Right lung (tissue), 10 donors: ENCODE results near the gene KCNJ1. TPM values are rescaled to one million over a fixed set of nuclear protein-coding genes. Genes with fewer than 3 reads are reported as not detected.

Source experiments
- DNase-seq, 2 donors: peaks; one replicate each; pipeline ENCODE4 v3.0.0-alpha.2; 2013
- long read RNA-seq, 8 donors: transcript quantifications; one replicate each; lab custom pipeline, GENCODE V29; 2026
- polyA plus RNA-seq, 5 donors: library from polyadenylated mRNA; unstranded; fragments of 120-200 nt; gene quantifications; one replicate each; pipeline versions ENCODE4 v1.2.1 to v1.2.3, GENCODE V29; 2013; ENCODE audit warnings: inconsistent platforms in 1 of 5, low replicate concordance in 1 of 5; ENCODE audit not compliant: insufficient read length in 5 of 5, insufficient read depth in 1 of 5

Gene KCNJ1
- under 1 TPM in 4 of 5 donors, not detected in 1; 0.09 to 0.57 (median 0.11) TPM for polyA plus RNA-seq
- long read RNA-seq, donor 1: 0 reads
- long read RNA-seq, donor 2: 0 reads
- long read RNA-seq, donor 3: 0 reads
- long read RNA-seq, donor 4: 0 reads
- long read RNA-seq, donor 5: 0 reads
- long read RNA-seq, donor 6: 0 reads
- long read RNA-seq, donor 7: 0 reads
- long read RNA-seq, donor 8: 0 reads

DNA sequence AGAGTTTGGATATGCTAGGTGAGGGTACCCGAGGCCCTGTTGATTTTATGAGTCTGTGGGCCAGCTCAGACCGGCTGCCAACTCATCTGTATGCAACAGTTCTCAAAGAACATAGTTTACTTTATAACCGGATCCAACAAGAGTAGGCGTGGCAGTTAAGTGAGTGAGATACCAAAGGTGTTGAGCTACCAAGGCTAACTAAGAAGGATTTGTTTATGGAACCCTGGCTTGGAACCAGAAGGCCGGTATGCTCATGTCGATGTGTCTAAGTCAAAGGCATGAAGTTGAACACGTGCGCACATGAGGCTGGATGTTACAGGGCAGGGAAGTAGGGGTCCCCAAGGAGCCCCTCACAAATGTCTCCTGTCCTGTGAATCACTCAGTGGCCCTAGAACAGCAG lies at the start of gene KCNJ1:
KCNJ1 (minus strand) TSS at position 20 of the 400 bp plus-strand sequence. CDS start 27,053 bp downstream, outside the sequence.
- no peak for DNase-seq

DNA sequence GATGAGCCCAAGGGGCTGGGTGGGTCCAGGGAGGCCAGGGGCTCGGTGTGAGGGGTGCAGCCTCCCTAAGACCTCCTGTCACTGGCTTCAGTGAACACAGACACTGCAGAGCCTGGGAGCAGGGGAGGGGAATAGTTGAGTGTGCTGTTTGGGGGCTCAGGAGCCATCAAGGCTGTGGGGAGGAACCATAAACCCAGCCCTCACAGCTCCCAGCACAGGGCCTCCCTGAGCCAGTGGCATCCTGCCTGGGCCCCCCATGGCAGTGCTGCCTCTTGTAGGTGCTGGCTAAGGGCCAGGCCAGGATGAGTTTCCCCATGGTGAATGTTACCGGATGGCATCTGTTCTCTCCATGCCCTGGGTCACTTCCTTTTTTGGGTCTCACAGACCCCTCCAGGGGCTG lies 49.6 kb upstream of the KCNJ1 start:
- no peak for DNase-seq

DNA sequence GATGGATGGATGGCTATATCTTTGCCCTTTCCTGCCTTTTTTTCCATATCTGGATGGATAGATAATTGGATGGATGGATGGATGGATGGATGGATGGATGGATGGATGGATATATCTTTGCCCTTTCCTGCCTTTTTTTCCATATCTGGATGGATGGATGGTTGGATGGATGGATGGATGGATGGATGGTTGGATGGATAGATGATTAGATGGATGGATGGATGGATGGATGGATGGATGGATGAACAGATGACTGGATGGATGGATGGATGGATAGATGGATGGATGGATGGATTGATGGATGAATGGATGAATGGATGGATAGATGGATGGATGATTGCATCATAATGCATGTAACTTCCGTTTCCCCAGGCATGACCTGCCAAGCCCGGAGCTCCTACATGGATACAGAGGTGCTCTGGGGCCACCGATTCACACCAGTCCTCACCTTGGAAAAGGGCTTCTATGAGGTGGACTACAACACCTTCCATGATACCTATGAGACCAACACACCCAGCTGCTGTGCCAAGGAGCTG lies 49.0 kb upstream of the KCNJ1 start:
- no peak for DNase-seq

DNA sequence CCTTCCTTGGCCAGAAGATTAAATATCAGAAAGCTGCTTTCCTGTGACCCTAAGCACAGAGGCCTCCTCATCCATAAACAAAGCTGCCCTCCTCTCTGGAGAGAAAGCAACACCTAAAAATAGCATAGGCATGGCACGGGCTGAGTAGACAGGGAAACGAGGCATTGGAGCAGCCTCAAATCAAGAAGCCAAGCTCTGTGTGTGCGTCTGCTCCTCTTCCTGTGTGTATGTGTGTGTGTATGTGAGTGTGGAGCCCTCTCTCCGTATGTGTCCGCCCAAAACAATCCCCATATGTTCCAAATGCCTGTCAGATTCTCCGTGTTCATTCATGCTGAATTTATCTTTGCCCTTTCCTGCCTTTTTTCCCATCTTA lies 48.0 kb upstream of the KCNJ1 start:
- DNase-seq: no peak

DNA sequence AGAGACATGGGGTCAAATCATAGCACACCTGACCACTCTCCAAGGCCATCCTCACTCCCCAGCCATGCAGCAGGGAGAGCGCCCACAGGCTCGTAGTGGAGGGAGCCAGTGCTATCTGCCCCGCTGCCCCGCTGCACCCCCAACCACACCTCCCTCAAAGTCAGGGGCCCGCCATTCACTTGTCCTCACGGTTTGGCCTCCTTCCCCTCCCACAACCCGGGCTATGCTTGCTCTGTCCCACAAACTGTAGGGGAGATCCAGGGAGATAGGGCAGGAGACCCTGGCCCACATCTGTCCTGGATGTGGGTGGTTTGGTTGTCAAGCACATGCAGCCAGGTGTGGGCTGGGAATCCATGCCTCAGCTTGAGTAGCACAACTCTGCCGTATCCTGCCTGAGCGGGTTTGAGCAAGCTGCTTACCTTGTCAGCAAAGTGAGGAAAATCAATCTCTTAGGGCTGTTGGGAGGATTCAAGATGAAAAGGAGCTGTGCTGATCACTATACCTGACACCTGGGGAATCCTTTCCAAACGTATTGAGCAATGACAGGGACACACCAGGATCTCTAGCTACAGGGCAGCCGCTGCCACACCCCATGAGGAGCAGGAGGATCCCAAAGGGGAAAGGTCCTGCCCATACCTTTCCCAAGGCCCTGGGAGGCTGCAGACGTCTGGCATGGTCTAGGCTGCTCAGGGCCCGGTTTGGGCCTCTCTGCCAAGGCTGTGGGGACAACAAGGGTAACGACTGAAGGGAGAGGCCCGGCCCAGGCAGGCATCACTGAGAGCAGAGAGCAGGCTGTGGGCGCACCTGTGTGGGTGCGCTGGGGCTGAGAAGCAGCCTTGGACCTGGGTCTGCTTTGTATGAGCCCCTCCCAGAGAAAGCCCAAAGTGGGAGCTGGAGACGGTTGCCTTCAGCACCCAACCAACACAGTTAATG lies 47.4 kb upstream of the KCNJ1 start:
- no peak for DNase-seq

DNA sequence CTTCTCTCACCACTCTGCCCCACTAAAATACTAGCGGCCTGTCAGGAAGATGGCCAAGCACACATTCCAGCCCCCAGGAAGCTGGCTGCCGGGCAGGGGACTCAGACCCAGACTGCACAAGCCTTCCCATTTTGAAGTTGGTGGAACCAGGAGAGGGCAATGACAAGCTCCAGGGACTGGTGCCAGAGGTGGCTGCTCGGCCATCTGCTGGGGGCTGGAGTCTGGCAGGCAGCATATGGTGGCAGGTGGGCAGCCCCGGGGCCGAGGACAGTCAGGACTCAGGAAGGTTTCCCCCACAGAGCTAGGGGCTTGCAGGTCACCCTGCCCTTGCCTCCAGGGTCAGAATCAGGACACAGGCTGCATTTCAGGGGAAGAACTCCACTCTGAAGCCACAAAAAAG lies 46.7 kb upstream of the KCNJ1 start:
- no peak for DNase-seq

DNA sequence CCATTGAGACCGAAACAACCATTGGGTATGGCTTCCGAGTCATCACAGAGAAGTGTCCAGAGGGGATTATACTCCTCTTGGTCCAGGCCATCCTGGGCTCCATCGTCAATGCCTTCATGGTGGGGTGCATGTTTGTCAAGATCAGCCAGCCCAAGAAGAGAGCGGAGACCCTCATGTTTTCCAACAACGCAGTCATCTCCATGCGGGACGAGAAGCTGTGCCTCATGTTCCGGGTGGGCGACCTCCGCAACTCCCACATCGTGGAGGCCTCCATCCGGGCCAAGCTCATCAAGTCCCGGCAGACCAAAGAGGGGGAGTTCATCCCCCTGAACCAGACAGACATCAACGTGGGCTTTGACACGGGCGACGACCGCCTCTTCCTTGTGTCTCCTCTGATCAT lies 44.6 kb upstream of the KCNJ1 start:
- DNase-seq: no peak

DNA sequence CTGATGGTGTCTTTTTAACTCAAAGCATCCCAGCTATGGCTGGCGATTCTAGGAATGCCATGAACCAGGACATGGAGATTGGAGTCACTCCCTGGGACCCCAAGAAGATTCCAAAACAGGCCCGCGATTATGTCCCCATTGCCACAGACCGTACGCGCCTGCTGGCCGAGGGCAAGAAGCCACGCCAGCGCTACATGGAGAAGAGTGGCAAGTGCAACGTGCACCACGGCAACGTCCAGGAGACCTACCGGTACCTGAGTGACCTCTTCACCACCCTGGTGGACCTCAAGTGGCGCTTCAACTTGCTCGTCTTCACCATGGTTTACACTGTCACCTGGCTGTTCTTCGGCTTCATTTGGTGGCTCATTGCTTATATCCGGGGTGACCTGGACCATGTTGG lies 44.1 kb upstream of the KCNJ1 start:
- no peak for DNase-seq

DNA sequence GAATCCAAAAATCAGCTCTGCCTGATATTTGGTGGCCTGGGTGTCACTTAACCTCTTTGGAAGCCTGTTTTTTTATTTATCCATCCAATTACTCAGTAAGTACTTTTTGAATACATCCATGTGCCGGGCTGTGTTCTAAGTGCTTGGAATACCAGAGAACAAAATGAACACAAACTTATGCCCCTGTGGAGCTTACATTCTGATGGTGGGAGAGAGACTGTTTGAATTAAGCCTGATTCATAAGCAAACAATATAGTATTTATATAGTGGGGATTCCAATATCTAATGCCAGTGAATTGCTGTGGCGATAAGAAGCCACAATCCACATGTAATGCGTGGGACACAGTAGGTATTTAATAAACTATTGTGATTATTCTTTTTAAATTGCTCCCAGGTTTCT lies 43.5 kb upstream of the KCNJ1 start:
- no peak for DNase-seq

DNA sequence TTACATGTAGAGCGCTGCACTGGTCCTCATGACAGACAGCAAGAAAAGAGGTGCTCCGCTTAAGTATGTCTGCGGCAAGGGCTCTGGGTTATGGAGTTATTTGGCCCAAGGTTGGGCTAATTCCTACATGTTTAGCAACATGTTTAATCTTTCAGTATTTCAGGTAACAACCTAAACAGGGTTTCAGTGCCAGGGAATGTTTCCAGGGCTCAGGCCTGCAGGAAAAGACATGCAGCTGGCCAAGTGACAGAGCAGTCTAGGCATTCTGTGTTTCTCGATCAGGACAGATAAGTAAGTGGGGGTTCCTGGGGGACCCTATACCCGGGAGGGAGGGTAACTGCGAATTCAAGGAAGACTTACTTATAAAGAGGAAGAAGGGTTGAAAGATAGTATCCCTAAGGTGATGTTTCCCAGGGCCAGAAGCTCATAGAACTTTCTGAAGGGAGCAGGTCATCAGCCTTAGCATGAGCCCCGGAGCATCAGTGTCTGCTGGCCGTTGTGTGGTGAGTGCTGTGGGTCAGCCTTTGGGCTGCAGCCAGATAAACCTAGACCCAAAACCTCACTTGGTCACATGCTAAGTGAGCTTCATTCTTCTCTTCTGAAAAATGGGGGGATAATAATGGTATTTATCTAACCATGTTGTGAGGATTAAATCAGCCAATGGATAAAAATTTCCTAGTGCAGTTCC lies 42.5 kb upstream of the KCNJ1 start:
- DNase-seq: no peak

DNA sequence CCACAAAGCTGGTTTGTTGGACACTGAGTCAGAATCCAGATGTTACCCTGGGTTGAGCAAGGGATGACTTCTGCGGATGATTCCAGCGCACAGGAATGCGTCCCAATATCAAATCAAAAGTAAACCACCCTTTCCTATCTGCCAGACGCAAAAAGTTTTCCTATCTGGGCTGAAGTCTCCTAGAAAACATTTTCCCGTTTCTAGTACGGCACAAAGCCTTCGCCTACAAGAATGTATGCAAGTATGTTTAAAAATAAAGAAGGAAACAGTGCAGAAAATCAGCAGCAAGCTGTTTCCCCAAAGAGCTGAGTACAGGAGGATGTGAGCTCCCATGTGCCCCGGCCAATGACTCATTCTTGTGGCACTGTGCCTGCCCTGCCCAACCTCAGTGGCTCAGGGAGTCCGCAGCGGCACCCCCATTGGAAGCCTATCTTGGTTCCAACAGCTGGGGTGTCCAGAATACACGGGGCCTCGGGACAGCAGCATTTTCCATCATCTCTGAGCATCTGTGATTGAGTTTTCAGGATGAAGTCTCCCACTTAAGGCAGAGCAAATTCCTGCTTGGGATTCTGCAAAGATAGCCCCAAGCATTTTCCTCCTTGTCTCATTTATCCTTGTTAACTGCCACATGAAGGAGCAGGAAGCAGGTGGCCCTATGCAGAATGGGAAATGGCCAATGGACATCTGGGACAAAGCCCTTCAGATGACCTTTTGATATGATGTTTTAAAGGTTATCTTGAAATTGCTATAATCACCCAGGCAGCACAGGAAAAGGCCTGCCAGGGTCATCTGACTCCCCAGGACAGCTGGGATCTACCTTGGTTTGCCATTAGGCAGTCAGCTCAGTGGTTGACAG lies 41.5 kb upstream of the KCNJ1 start:
- no peak for DNase-seq

DNA sequence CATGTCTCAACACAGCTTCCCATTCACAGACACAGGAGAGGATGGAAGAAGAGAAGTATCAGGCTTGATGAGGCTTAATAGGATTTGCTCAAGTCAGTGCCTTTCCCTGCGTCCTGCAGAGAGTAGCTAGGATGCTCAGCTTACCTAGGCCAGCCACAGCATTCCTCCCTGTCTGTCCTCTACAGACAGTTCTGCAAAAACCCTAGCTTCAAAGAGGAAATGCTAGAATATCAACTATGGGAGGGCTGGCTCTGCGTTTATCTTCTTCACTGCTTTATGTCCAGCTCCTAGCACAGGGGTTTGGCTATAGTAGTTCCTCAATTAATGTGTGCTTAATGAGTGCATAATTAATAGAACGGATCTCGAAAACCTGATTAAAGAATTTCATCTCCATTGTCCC lies 40.5 kb upstream of the KCNJ1 start:
- DNase-seq: no peak

DNA sequence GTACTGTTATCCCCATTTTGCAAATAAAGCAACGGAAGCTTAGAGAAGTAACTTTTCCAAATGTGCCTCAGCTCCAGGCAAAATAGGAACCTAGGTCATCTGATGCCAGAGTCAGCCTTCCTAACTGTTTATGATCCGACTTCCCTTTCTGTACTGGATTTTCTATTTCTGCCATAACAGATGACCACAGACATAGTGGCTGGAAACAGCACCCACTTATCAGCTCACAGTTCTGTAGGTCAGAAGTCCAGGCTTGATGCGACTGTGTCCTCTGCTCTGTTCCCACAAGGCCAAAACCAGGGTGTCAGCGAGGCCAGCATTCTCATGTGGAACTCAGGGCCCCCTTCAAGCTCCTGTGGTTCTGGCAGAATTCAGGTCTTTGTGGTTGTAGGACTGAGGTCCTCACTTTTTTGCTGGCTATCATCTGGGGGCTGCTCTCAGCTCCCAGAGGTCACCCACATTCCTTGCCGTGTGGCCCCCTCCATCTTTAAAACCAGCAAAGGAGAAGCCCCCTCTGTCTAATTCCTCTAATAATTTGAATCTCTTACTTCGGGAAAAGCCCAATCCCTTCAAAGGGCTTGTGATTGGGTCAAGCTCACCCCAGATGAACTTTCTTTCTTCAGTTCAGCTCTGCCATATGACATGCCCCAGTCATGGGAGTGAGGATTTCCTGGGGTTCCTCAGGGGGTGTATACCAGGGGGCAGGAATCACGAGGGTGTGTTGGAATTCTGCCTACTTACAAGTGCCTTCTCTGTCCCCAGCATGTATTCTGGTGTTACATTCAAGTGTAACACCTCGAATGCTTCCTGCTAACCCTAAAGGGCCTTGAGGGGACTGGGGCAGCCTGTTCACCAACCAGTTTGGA lies 39.3 kb upstream of the KCNJ1 start:
- no peak for DNase-seq

DNA sequence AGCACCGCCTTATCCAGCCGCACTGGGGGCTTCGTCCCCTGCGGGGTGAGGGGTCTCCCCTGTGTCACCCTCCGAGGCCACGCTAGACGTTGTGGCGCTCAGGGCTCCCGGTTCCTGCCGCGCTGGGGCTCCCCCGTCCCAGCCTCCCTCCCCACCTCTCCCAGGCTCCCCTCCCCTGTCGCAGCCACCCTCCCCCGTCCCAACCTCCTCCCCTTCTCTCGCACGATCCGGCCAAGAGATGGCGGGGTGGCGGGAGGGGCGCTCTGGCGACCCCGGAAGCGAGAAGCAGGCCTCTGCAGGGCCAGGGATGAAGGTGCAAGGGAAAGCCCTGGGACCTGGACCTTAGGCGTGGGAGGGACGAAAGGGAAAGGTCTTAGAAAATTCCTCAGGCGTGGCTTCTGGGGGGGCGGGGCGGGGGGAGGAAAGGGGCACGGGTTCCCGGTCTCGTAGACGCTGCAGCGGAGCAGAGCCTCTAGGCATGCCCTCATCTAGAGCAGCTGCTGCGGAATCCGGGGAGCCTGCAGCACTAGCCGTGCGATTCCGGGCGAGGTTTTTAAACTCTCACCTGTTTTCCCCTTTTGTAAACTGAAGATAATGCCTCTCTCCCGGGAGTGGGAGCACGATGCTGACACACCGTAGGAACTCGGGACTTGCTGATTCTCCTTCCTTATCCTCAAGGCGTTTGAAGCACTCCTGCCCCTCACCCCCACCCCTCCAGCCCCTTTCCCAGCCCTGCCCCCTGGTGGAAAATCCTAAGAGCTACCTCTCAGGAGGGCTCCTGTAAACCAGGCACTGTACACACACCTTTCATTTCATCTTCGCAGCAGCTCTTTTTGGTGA lies 38.5 kb upstream of the KCNJ1 start:
- DNase-seq: no peak

DNA sequence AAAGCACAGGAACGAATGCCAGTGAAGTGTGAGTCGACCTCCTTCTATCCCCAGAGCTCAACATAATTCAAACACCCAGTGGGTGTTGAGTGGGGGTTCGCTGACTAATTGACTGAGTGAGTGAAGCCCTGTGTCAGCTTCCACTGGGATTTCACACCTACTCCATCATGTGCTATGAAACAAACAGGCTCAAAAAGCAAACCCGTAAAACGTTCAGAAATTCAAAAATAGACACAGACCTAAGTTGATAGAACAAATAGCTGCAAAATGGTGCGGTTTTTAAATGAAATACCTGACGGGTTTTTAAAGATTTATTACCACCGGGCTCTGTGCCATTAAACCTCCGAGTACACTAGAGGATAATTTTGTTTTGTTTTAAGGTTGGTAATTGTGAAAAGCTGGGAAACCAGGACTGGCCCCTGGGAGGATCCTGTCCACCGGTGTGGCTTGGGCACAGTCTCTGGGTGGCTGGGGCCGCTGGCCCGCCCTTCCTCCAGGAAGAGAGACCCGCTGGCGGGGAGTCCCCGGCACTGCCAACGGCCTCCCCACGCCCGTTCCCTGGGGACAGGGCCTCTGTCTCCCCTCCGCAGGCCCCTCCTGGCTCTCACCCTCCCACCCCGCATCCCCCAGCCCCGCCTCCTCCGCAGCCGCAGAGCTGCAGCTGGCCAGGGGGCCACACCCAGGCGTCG lies 37.7 kb upstream of the KCNJ1 start:
- DNase-seq: no peak

DNA sequence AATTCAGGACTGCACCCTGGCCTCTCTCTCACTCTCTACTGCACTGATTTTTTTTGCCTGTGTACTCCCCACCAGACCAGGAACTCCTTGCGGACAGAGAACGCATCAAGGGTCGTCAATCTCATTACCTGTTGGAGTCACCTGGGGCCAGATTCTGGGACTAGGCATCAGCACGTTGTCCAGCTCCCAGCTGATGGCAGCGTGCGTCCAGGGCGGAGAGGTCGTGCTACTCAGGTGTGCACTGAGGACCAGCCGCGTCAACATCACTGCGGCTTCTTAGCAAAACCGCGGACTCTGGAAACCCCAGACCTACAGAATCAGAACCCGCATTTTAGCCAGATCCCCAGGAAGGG lies 37.2 kb upstream of the KCNJ1 start:
- no peak for DNase-seq

DNA sequence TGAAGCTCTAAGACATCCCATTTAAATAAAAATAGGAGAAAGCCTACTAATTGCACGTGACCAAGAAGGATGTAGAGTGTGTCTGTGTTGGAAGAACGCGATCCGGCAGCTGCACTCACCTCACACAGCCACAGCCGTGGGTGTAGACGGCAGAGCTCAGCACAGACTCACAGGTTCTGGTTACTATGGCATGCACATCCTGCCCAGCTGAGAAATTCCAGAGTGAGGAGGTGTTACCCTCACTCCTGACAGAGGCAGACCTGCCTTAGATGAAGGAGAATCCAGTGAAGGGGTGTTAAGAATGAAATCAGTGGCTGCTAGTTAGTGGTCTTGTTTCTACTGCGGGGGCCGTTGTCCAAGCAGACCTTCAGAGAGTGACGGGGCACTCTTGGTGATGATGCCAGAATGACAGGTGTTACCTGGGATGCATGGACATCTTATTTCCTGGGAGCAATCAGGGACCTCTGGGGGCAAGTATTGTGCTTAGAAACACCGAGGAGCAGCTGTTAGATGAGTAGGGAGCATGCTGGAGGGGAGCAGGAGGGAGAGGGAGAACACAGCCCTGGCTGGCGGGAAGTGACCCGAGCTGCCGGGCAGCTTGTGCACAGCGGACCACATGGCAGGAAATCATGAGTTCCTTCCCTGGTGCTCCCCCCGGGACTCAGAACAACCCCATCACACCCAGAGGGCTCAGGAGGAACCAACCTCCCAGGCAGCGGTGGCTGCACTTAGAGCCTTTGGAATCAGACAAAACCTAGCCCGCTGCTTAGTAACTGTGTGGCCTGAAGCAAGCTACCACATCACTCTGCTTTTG lies 36.4 kb upstream of the KCNJ1 start:
- DNase-seq: no peak

DNA sequence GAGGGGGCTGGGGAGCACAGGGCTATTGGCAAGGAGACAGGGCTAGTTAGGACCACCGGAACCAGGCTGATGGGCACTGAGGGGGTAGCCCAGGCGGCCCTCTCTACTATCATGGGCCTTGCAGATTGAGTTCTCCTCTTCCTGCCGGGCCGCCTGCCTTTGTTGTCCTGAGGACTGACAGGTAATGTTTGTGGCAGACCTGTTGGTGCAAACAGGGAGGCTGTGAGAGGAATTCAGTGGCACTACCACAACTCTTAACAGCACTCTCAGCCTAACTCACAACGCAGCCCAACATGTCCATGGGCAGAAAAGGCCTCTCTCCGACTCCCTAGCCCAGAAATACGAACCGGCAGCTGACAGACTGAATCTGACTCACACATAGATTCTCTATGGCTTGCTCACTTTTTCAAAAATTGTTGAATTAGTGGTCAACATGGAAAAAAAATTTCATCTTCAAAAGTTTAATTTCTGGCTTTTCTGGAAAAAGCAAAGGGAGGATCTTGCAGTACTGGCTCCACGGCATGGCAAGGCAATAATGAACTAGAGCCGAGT lies 35.5 kb upstream of the KCNJ1 start:
- no peak for DNase-seq
